ENCODE results near the gene EXOC6B. TPM values are rescaled to one million over a fixed set of nuclear protein-coding genes. Genes with fewer than 3 reads are reported as not detected.
A peak's percentile ranks its signal among the peaks of the same experiment; 100 is the strongest.
"Not testable (repeated sequence)": the region's sequence is repeated elsewhere in the genome, so short reads cannot be mapped to it uniquely, and the experiment has no call there.

Gene EXOC6B
- polyA plus RNA-seq, 1 donor, result 9.6 TPM

GRCh38 chr2:72454189-72454588 is 371.6 kb downstream of the EXOC6B start:
- no peak for DNase-seq (ENCODE audit: low read depth)

- no peak for DNase-seq (ENCODE audit: low read depth)
These were observed 383.6 kb downstream of the EXOC6B start for GRCh38 chr2:72442270-72442669.

GRCh38 chr2:72439892-72440291 is 385.9 kb downstream of the EXOC6B start:
- no peak for DNase-seq (ENCODE audit: low read depth)

GRCh38 chr2:72438364-72438763 is 387.5 kb downstream of the EXOC6B start:
- DNase-seq (ENCODE audit: low read depth), result no peak

- no peak for DNase-seq (ENCODE audit: low read depth)
These were observed 394.1 kb downstream of the EXOC6B start for GRCh38 chr2:72431737-72432136.

GRCh38 chr2:72427022-72427861 is 398.6 kb downstream of the EXOC6B start:
- no peak for DNase-seq (ENCODE audit: low read depth)

GRCh38 chr2:72425996-72426395 is 399.8 kb downstream of the EXOC6B start:
- DNase-seq (ENCODE audit: low read depth), result no peak

GRCh38 chr2:72423756-72424155 is 402.1 kb downstream of the EXOC6B start:
- peak; percentile 8 for DNase-seq (ENCODE audit: low read depth)

GRCh38 chr2:72421771-72422379 is 404.0 kb downstream of the EXOC6B start:
- DNase-seq (ENCODE audit: low read depth), result not testable (repeated sequence)

GRCh38 chr2:72415781-72416475 is 409.9 kb downstream of the EXOC6B start:
- no peak for DNase-seq (ENCODE audit: low read depth)

- DNase-seq (ENCODE audit: low read depth), result peak; percentile 78
These were observed 410.6 kb downstream of the EXOC6B start for GRCh38 chr2:72415241-72415661.

- peak; percentile 90 for DNase-seq (ENCODE audit: low read depth)
These were observed 411.6 kb downstream of the EXOC6B start for GRCh38 chr2:72414137-72414760.

- DNase-seq (ENCODE audit: low read depth), result peak; percentile 46
These were observed 412.1 kb downstream of the EXOC6B start for GRCh38 chr2:72413716-72414115.

GRCh38 chr2:72412214-72412613 is 413.6 kb downstream of the EXOC6B start:
- no peak for DNase-seq (ENCODE audit: low read depth)

- DNase-seq (ENCODE audit: low read depth), result no peak
These were observed 426.0 kb downstream of the EXOC6B start for GRCh38 chr2:72399879-72400278.

- no peak for DNase-seq (ENCODE audit: low read depth)
These were observed 430.7 kb downstream of the EXOC6B start for GRCh38 chr2:72395096-72395495.

GRCh38 chr2:72394541-72395070 is 431.2 kb downstream of the EXOC6B start:
- DNase-seq (ENCODE audit: low read depth), result no peak

- DNase-seq (ENCODE audit: low read depth), result no peak
These were observed 436.4 kb downstream of the EXOC6B start for GRCh38 chr2:72389447-72389846.

GRCh38 chr2:72388263-72388662 is 437.6 kb downstream of the EXOC6B start:
- DNase-seq (ENCODE audit: low read depth), result no peak

- no peak for DNase-seq (ENCODE audit: low read depth)
These were observed 439.5 kb downstream of the EXOC6B start for GRCh38 chr2:72386288-72386687.

- DNase-seq (ENCODE audit: low read depth), result no peak
These were observed 447.0 kb downstream of the EXOC6B start for GRCh38 chr2:72378753-72379348.

Measured in forelimb muscle (tissue), 1 donor.